HT-29 (cell line): ENCODE data around the gene INO80C. TPM values are rescaled to one million over a fixed set of nuclear protein-coding genes. Genes with fewer than 3 reads are reported as not detected.
"Not testable (repeated sequence)": the region's sequence is repeated elsewhere in the genome, so short reads cannot be mapped to it uniquely, and the experiment has no call there.

Experiments used
- DNase-seq: peaks from one replicate; pipeline ENCODE4 v3.0.0-alpha.2; 2015; ENCODE audit warnings: low spot score
- total RNA-seq: library from RNA; depleted of rRNA; stranded (reverse); fragments of >200 nt; shearing (Covaris generic); gene quantifications from 2 replicates; pipeline ENCODE4 v1.2.3, GENCODE V29; 2014

Gene INO80C
- total RNA-seq, 1 experiment from 2014 or later = 5.1 TPM

GRCh38 chr18:35489913-35490490, 7.8 kb downstream of the INO80C start:
- DNase-seq = no peak

GRCh38 chr18:35489281-35489680, 8.5 kb downstream of the INO80C start:
- DNase-seq = not testable (repeated sequence)

- not testable (repeated sequence) for DNase-seq
Measured at GRCh38 chr18:35488396-35488795, 9.4 kb downstream of the INO80C start.

GRCh38 chr18:35487525-35487924, 10.2 kb downstream of the INO80C start:
- not testable (repeated sequence) for DNase-seq

- no peak for DNase-seq
Measured at GRCh38 chr18:35485852-35486251, 11.9 kb downstream of the INO80C start.

- DNase-seq = no peak
Measured at GRCh38 chr18:35484034-35484433, 13.7 kb downstream of the INO80C start.

GRCh38 chr18:35481960-35482366, 15.8 kb downstream of the INO80C start:
- peak; percentile 34 for DNase-seq

GRCh38 chr18:35479911-35480586, 17.7 kb downstream of the INO80C start:
- peak; percentile 55 for DNase-seq

GRCh38 chr18:35478520-35479435, 19.0 kb downstream of the INO80C start:
- peak; percentile 69 for DNase-seq

GRCh38 chr18:35477974-35478373, 19.8 kb downstream of the INO80C start:
- DNase-seq = no peak

- no peak for DNase-seq
Measured at GRCh38 chr18:35477497-35477896, 20.3 kb downstream of the INO80C start.

- no peak for DNase-seq
Measured at GRCh38 chr18:35474884-35475283, 22.9 kb downstream of the INO80C start.

- DNase-seq = no peak
Measured at GRCh38 chr18:35473562-35473961, 24.2 kb downstream of the INO80C start.

GRCh38 chr18:35470435-35470834, 27.3 kb downstream of the INO80C start:
- no peak for DNase-seq

GRCh38 chr18:35469725-35470124, 28.0 kb downstream of the INO80C start:
- no peak for DNase-seq

- no peak for DNase-seq
Measured at GRCh38 chr18:35468711-35469110, 29.0 kb downstream of the INO80C start.

- no peak for DNase-seq
Measured at GRCh38 chr18:35467624-35468016, 30.1 kb downstream of the INO80C start.

- no peak for DNase-seq
Measured at GRCh38 chr18:35466815-35467623, 30.7 kb downstream of the INO80C start.

- no peak for DNase-seq
Measured at GRCh38 chr18:35466334-35466733, 31.4 kb downstream of the INO80C start.

GRCh38 chr18:35465329-35465728, 32.4 kb downstream of the INO80C start:
- no peak for DNase-seq

- DNase-seq = no peak
Measured at GRCh38 chr18:35464831-35465279, 32.9 kb downstream of the INO80C start.
